AG10803 (cell line): Measurements from ENCODE around the gene PFKFB4.
"Not testable (repeated sequence)": the region's sequence is repeated elsewhere in the genome, so short reads cannot be mapped to it uniquely, and the experiment has no call there.

Source experiments
- DNase-seq: peaks from one replicate; pipeline ENCODE4 v3.0.0; 2010; ENCODE audit warnings: low read depth
- H3K4me3 ChIP-seq: 2 replicates; pipeline ENCODE4 v1.5.1; 2011; ENCODE audit warnings: mild to moderate bottlenecking, low read length, control low read depth
- CTCF ChIP-seq: conservative IDR thresholded peaks from 2 replicates; pipeline ENCODE4 v1.5.1; 2011; ENCODE audit warnings: mild to moderate bottlenecking, low read length, control low read depth, inconsistent platforms

The PFKFB4 gene

GRCh38 chr3:48474619-48475018 lies 82.0 kb downstream of the PFKFB4 start:
- DNase-seq = no peak
- no peak overlapping the region for H3K4me3 ChIP-seq

GRCh38 chr3:48474031-48474430 lies 82.6 kb downstream of the PFKFB4 start:
- H3K4me3 ChIP-seq, DNase-seq: not testable (repeated sequence)

More at GRCh38 chr3:48474619-48475018, 82.0 kb downstream of the PFKFB4 start:
- no peak for TF ChIP-seq CTCF

GRCh38 chr3:48473617-48473952 lies 83.0 kb downstream of the PFKFB4 start:
- TF ChIP-seq CTCF = no peak
- no peak overlapping the region for H3K4me3 ChIP-seq
- DNase-seq = no peak

GRCh38 chr3:48472923-48473616 lies 83.5 kb downstream of the PFKFB4 start:
- DNase-seq = peak; percentile 87
- H3K4me3 ChIP-seq = peak overlapping the region; percentile 76
- peak; percentile 55 for TF ChIP-seq CTCF

- peak overlapping the region; percentile 76 for H3K4me3 ChIP-seq
- TF ChIP-seq CTCF = no peak
- no peak for DNase-seq
Observed at GRCh38 chr3:48472673-48472922, 84.0 kb downstream of the PFKFB4 start.

- TF ChIP-seq CTCF = no peak
- no peak for DNase-seq
- no peak overlapping the region for H3K4me3 ChIP-seq
Observed at GRCh38 chr3:48470286-48470685, 86.3 kb downstream of the PFKFB4 start.

GRCh38 chr3:48469046-48469915 lies 87.3 kb downstream of the PFKFB4 start:
- no peak for TF ChIP-seq CTCF
- H3K4me3 ChIP-seq = no peak overlapping the region
- no peak for DNase-seq
